Measurements from ENCODE around the gene CDCA5. TPM values are rescaled to one million over a fixed set of nuclear protein-coding genes. Genes with fewer than 3 reads are reported as not detected.

CDCA5 gene
- total RNA-seq, 1 experiment from 2014 or later = 72.1 TPM

DNA sequence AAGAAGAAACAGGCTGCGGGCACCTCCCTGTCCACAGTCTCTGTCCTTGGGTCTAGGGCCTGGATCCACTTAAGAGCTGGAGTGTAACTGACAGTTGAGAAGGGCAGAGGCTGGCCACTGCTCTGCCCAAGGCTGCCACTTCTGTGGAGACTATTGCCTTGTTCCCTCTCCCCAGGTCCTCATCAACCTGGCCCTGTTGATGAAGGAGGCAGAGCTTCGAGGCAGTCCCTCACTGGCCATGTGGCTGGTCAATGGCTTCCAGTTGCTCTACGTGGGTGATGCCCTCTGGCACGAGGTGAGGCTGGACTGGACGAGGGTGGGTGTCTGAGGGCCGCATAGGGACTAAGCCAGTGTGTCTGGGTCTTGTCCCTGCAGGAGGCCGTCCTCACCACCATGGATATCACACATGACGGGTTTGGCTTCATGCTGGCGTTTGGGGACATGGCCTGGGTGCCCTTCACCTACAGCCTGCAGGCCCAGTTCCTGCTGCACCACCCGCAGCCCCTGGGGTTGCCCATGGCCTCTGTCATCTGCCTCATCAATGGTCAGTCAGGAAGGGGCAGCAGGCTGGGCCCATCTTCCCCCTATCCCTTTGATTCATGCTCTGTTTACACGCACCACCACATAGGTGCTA, 30.8 kb upstream of the CDCA5 start:
- intact Hi-C loops (cut with micrococcal nuclease) = loop anchor here (5.0 to 10.0 kb wide), 4 partner anchors 68 to 327 kb away; partner anchors contain the start of genes ARL2, ATG2A and CAPN1
- Histone ChIP-seq H3K36me3 (ENCODE audit: control insufficient read depth in 1 of 2, insufficient read depth in 2 of 2, low read length in 2 of 2) (peaks cover 6 to 24% of the 10 kb centered on the region in 2 experiments; a peak in 2 of 4 replicates), H2AFZ (ENCODE audit: low read depth, low read length, poor library complexity, severe bottlenecking) (no peak overlapping the region), H3K79me2 (ENCODE audit: insufficient read depth, low read length) (peaks cover 27% of the 10 kb centered on the region), H3K9me2 (ENCODE audit: insufficient read depth) (no peaks in the 10 kb centered on the region), H3K4me2 (ENCODE audit: low read length) (no peak overlapping the region), H4K20me1 (ENCODE audit: insufficient read depth) (no peaks in the 10 kb centered on the region), H3K27ac (ENCODE audit: low read depth, low read length) (no peak overlapping the region), H3K4me3 (replicated peaks in 1 of 2; ENCODE audit: low read depth in 1 of 2, low read length in 2 of 2) (no peak overlapping the region), H3K27me3 (ENCODE audit: insufficient read depth, low read length) (no peaks in the 10 kb centered on the region), H3K4me1 (ENCODE audit: control insufficient read depth in 1 of 2, insufficient read depth in 2 of 2, low read length in 2 of 2) (peaks cover 22 to 52% of the 10 kb centered on the region in 2 experiments), H3K9ac (ENCODE audit: low read length) (no peak overlapping the region), H3K9me3 (ENCODE audit: control insufficient read depth in 1 of 2, insufficient read depth in 1 of 2, low read depth in 1 of 2, low read length in 2 of 2) (no peaks in the 10 kb centered on the region)
- TF ChIP-seq EZH2phosphoT487 (IDR thresholded peaks at IDR 0.05; ENCODE audit: borderline replicate concordance) (no peak), SRF (IDR thresholded peaks at IDR 0.05; ENCODE audit: low read depth) (no peak), CBX3 (IDR thresholded peaks at IDR 0.05; ENCODE audit: low read depth) (no peak), SIN3A (IDR thresholded peaks at IDR 0.05; ENCODE audit: low read depth) (no peak), REST (IDR thresholded peaks at IDR 0.05; ENCODE audit: low read depth) (no peak), ZNF274 (IDR thresholded peaks at IDR 0.05; ENCODE audit: low read depth, low read length) (no peak), JUND (IDR thresholded peaks at IDR 0.05) (no peak), EZH2 (IDR thresholded peaks at IDR 0.05) (no peak), RAD21 (IDR thresholded peaks at IDR 0.05; ENCODE audit: low read depth) (no peak), YY1 (IDR thresholded peaks at IDR 0.05; ENCODE audit: extremely low read depth, insufficient replicate concordance, low read depth, low read length) (no peak), SP1 (IDR thresholded peaks at IDR 0.05; ENCODE audit: low read depth) (no peak), TCF7L2 (IDR thresholded peaks at IDR 0.05; ENCODE audit: borderline replicate concordance, extremely low read depth, insufficient read depth, insufficient read length) (no peak), ELF1 (IDR thresholded peaks at IDR 0.05; ENCODE audit: borderline replicate concordance, low read depth) (no peak), MAX (IDR thresholded peaks at IDR 0.05) (no peak), FOSL1 (IDR thresholded peaks at IDR 0.05; ENCODE audit: low read depth) (no peak)
- TF ChIP-seq, protein P1, sequence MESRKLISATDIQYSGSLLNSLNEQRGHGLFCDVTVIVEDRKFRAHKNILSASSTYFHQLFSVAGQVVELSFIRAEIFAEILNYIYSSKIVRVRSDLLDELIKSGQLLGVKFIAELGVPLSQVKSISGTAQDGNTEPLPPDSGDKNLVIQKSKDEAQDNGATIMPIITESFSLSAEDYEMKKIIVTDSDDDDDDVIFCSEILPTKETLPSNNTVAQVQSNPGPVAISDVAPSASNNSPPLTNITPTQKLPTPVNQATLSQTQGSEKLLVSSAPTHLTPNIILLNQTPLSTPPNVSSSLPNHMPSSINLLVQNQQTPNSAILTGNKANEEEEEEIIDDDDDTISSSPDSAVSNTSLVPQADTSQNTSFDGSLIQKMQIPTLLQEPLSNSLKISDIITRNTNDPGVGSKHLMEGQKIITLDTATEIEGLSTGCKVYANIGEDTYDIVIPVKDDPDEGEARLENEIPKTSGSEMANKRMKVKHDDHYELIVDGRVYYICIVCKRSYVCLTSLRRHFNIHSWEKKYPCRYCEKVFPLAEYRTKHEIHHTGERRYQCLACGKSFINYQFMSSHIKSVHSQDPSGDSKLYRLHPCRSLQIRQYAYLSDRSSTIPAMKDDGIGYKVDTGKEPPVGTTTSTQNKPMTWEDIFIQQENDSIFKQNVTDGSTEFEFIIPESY (IDR thresholded peaks at IDR 0.05; ENCODE audit: extremely low read depth, insufficient replicate concordance, low read length) = no peak
- TF ChIP-seq, protein P2, sequence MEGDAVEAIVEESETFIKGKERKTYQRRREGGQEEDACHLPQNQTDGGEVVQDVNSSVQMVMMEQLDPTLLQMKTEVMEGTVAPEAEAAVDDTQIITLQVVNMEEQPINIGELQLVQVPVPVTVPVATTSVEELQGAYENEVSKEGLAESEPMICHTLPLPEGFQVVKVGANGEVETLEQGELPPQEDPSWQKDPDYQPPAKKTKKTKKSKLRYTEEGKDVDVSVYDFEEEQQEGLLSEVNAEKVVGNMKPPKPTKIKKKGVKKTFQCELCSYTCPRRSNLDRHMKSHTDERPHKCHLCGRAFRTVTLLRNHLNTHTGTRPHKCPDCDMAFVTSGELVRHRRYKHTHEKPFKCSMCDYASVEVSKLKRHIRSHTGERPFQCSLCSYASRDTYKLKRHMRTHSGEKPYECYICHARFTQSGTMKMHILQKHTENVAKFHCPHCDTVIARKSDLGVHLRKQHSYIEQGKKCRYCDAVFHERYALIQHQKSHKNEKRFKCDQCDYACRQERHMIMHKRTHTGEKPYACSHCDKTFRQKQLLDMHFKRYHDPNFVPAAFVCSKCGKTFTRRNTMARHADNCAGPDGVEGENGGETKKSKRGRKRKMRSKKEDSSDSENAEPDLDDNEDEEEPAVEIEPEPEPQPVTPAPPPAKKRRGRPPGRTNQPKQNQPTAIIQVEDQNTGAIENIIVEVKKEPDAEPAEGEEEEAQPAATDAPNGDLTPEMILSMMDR (IDR thresholded peaks at IDR 0.05 in 2 of 3, conservative IDR thresholded peaks at IDR 0.05 in 1 of 3; ENCODE audit: borderline replicate concordance in 1 of 3, insufficient read depth in 1 of 3, low read depth in 2 of 3, low read length in 2 of 3) = no peak
- TF ChIP-seq, protein P3, sequence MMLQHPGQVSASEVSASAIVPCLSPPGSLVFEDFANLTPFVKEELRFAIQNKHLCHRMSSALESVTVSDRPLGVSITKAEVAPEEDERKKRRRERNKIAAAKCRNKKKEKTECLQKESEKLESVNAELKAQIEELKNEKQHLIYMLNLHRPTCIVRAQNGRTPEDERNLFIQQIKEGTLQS (IDR thresholded peaks at IDR 0.05) = no peak
- ATAC-seq = no peak
- ChIA-PET RAD21 (ENCODE audit: low non-redundant PET in 1 of 2, low total read pairs in 2 of 2, uncharacterized antibody in 2 of 2, unreplicated experiment in 2 of 2) (no interaction called here), CTCF (no interaction called here), POLR2A (no interaction called here)
- BruUV-seq (replicated peaks) = no TSS peak
- no peak for DNase-seq (ENCODE audit: low read depth, low spot score)
